ENCODE results near the gene SCG2.

SCG2 gene

DNA sequence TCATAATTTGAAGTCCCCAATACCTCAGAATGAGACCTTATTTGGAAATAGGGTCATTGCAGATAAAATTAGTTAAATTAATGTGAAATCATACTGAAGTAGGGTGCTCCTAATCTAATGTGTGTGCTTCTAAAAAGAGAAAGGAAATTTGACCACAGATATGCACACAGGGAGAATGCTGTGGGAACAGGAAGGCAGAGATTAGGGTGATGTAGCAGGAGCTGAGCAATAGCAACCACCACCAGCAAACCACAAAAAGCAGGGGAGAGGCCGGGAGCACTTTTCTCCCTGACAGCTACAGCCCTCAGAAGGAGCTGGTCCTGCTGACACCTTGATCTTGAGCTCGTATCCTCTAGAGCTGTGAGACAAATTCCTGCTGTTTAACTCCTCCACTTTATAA is 24.6 kb upstream of the SCG2 start:
- no peak overlapping the region for H3K4me3 ChIP-seq (ENCODE audit: low read length)
- no peaks in the 10 kb centered on the region for H3K27me3 ChIP-seq (ENCODE audit: insufficient read depth, low read length)
- peaks cover 10% of the 10 kb centered on the region for H3K4me1 ChIP-seq (ENCODE audit: insufficient read depth, low read length)
- H3K9me3 ChIP-seq (ENCODE audit: low read length) = no peaks in the 10 kb centered on the region
- no peaks in the 10 kb centered on the region for H3K36me3 ChIP-seq (ENCODE audit: insufficient read depth, low read length)
- H2AFZ ChIP-seq (ENCODE audit: low read depth, low read length) = no peak overlapping the region

GRCh38 chr2:223625652-223626051 is 23.5 kb upstream of the SCG2 start:
- no peak overlapping the region for H2AFZ ChIP-seq (ENCODE audit: low read depth, low read length)
- H3K36me3 ChIP-seq (ENCODE audit: insufficient read depth, low read length) = no peaks in the 10 kb centered on the region
- no peaks in the 10 kb centered on the region for H3K9me3 ChIP-seq (ENCODE audit: low read length)
- H3K4me3 ChIP-seq (ENCODE audit: low read length) = no peak overlapping the region
- H3K4me1 ChIP-seq (ENCODE audit: insufficient read depth, low read length) = peaks cover 16% of the 10 kb centered on the region
- H3K27me3 ChIP-seq (ENCODE audit: insufficient read depth, low read length) = no peaks in the 10 kb centered on the region

DNA sequence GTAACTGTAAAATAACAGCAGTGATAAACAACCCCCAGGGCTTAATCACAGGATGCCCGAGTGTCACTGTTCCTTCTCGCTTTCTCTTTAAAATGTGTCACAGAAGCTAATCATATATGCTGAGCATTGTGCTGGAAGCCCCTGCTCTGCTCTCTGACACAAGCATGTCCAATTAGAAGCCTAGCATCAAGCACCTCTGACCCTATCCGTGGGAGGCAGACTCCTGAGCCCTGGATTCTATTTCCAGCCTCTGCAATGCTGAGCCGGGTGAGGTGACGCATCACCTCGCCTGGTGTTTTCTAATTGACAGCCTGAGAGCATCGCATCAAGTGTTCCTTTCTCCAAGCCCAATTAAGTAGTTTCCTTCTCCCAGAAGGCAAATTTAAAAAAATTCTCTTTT is 19.7 kb upstream of the SCG2 start:
- Histone ChIP-seq H3K9me3 (ENCODE audit: low read length) (no peaks in the 10 kb centered on the region), H3K4me1 (ENCODE audit: insufficient read depth, low read length) (peaks cover 31% of the 10 kb centered on the region), H3K4me3 (ENCODE audit: low read length) (no peak overlapping the region), H3K36me3 (ENCODE audit: insufficient read depth, low read length) (no peaks in the 10 kb centered on the region), H3K27me3 (ENCODE audit: insufficient read depth, low read length) (no peaks in the 10 kb centered on the region), H2AFZ (ENCODE audit: low read depth, low read length) (no peak overlapping the region)

DNA sequence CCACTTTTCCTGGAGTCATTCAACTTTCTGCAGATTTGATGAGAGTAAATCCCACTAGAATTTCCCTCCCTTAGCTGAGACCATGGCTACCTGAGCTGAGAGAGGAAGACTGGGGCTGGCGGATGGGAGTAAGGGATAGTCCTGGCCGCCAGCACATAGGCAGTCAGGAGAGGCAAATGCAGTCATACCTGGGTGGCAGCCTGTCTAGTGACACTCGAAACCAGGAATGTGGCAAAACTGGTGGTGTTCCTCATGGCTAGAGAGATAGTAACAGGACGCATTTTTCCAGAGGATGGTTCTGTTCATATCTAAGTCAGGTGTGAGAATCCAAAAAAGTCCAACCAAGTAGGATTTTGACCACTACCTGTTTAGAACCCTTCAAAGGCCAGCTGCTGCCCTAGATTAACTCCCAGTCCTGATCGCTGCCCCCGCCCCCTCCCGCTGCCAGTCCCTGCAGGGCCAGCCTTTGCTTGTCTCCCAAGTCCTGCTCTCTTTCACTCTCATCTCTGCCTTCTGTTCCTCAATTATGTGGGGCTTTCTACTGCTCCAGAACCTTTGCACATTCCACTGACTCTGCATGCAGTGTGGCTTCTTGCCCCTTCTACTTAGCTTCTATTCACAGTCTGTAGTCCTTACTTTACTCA is 17.4 kb upstream of the SCG2 start:
- no peak overlapping the region for H2AFZ ChIP-seq (ENCODE audit: low read depth, low read length)
- H3K27me3 ChIP-seq (ENCODE audit: insufficient read depth, low read length) = no peaks in the 10 kb centered on the region
- no peaks in the 10 kb centered on the region for H3K36me3 ChIP-seq (ENCODE audit: insufficient read depth, low read length)
- no peak overlapping the region for H3K4me3 ChIP-seq (ENCODE audit: low read length)
- no peaks in the 10 kb centered on the region for H3K9me3 ChIP-seq (ENCODE audit: low read length)
- H3K4me1 ChIP-seq (ENCODE audit: insufficient read depth, low read length) = peaks cover 31% of the 10 kb centered on the region

GRCh38 chr2:223618172-223619035 is 16.2 kb upstream of the SCG2 start:
- Histone ChIP-seq H2AFZ (ENCODE audit: low read depth, low read length) (no peak overlapping the region), H3K4me1 (ENCODE audit: insufficient read depth, low read length) (peaks cover 35% of the 10 kb centered on the region), H3K36me3 (ENCODE audit: insufficient read depth, low read length) (no peaks in the 10 kb centered on the region), H3K27me3 (ENCODE audit: insufficient read depth, low read length) (no peaks in the 10 kb centered on the region), H3K9me3 (ENCODE audit: low read length) (no peaks in the 10 kb centered on the region), H3K4me3 (ENCODE audit: low read length) (no peak overlapping the region)

- Histone ChIP-seq H2AFZ (ENCODE audit: low read depth, low read length) (no peak overlapping the region), H3K36me3 (ENCODE audit: insufficient read depth, low read length) (no peaks in the 10 kb centered on the region), H3K4me3 (ENCODE audit: low read length) (no peak overlapping the region), H3K9me3 (ENCODE audit: low read length) (no peaks in the 10 kb centered on the region), H3K4me1 (ENCODE audit: insufficient read depth, low read length) (peaks cover 23% of the 10 kb centered on the region), H3K27me3 (ENCODE audit: insufficient read depth, low read length) (no peaks in the 10 kb centered on the region)
Observed at GRCh38 chr2:223614534-223614933, 12.4 kb upstream of the SCG2 start.

- H2AFZ ChIP-seq (ENCODE audit: low read depth, low read length) = peak overlapping the region; percentile 94
- no peaks in the 10 kb centered on the region for H3K27me3 ChIP-seq (ENCODE audit: insufficient read depth, low read length)
- H3K36me3 ChIP-seq (ENCODE audit: insufficient read depth, low read length) = no peaks in the 10 kb centered on the region
- H3K4me3 ChIP-seq (ENCODE audit: low read length) = peak overlapping the region; percentile 57
- peaks cover 18% of the 10 kb centered on the region for H3K4me1 ChIP-seq (ENCODE audit: insufficient read depth, low read length)
- no peaks in the 10 kb centered on the region for H3K9me3 ChIP-seq (ENCODE audit: low read length)
Observed at GRCh38 chr2:223613017-223613950, 11.1 kb upstream of the SCG2 start.

DNA sequence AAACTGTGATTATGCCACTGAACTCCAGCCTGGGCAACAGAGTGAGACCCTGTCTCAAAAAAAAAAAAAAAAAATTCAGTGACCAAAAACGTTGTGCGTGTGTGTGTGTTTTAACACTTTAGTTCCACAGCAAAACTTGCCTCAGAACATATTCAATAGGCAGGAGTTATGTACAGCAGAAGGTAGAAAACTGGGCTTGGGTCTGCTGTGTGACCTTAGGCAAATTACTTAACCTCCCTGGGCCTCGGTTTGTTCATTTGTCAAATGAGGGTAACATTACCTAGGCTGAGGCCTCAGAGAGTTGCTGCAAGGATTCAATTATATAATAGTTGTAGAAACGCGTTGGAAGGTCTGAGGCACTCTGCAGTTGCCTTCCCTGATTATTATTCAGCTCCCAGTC is 10.3 kb upstream of the SCG2 start:
- Histone ChIP-seq H3K27me3 (ENCODE audit: insufficient read depth, low read length) (no peaks in the 10 kb centered on the region), H3K4me3 (ENCODE audit: low read length) (peak overlapping the region; percentile 57), H3K36me3 (ENCODE audit: insufficient read depth, low read length) (no peaks in the 10 kb centered on the region), H3K9me3 (ENCODE audit: low read length) (no peaks in the 10 kb centered on the region), H3K4me1 (ENCODE audit: insufficient read depth, low read length) (peaks cover 10% of the 10 kb centered on the region), H2AFZ (ENCODE audit: low read depth, low read length) (peak overlapping the region; percentile 94)

DNA sequence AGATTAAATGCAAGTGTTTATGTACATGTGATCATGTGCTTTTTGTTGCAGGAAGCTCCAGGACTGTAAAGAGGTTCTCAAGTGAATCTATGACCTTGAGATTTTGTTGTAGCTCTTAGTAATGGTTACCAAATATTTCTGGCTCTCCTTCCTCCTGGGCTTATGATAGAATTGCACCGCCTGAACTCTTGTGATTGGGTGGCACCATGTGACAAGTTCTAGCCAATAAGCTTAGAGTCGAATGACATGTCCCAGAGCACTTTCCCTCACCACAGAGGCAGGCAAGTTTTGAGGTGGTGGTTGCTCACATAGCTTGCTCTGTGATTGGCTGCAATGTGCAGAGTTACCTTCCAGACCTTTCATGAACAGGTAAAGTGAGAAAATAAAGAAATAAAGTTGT is 8.9 kb upstream of the SCG2 start:
- Histone ChIP-seq H3K9me3 (ENCODE audit: low read length) (no peaks in the 10 kb centered on the region), H3K36me3 (ENCODE audit: insufficient read depth, low read length) (no peaks in the 10 kb centered on the region), H3K4me1 (ENCODE audit: insufficient read depth, low read length) (peaks cover 8% of the 10 kb centered on the region), H2AFZ (ENCODE audit: low read depth, low read length) (no peak overlapping the region), H3K4me3 (ENCODE audit: low read length) (no peak overlapping the region), H3K27me3 (ENCODE audit: insufficient read depth, low read length) (no peaks in the 10 kb centered on the region)

- no peak overlapping the region for H3K4me3 ChIP-seq (ENCODE audit: low read length)
- no peaks in the 10 kb centered on the region for H3K27me3 ChIP-seq (ENCODE audit: insufficient read depth, low read length)
- no peaks in the 10 kb centered on the region for H3K36me3 ChIP-seq (ENCODE audit: insufficient read depth, low read length)
- H2AFZ ChIP-seq (ENCODE audit: low read depth, low read length) = no peak overlapping the region
- no peaks in the 10 kb centered on the region for H3K9me3 ChIP-seq (ENCODE audit: low read length)
- peaks cover 2% of the 10 kb centered on the region for H3K4me1 ChIP-seq (ENCODE audit: insufficient read depth, low read length)
Observed at GRCh38 chr2:223607476-223607875, 5.3 kb upstream of the SCG2 start.

- Histone ChIP-seq H3K9me3 (ENCODE audit: low read length) (no peaks in the 10 kb centered on the region), H3K4me3 (ENCODE audit: low read length) (no peak overlapping the region), H3K36me3 (ENCODE audit: insufficient read depth, low read length) (no peaks in the 10 kb centered on the region), H2AFZ (ENCODE audit: low read depth, low read length) (no peak overlapping the region), H3K4me1 (ENCODE audit: insufficient read depth, low read length) (peaks cover 5% of the 10 kb centered on the region), H3K27me3 (ENCODE audit: insufficient read depth, low read length) (no peaks in the 10 kb centered on the region)
Observed at GRCh38 chr2:223606946-223607345, 4.8 kb upstream of the SCG2 start.

GRCh38 chr2:223604231-223604630 is 2.1 kb upstream of the SCG2 start:
- H2AFZ ChIP-seq (ENCODE audit: low read depth, low read length) = no peak overlapping the region
- no peaks in the 10 kb centered on the region for H3K36me3 ChIP-seq (ENCODE audit: insufficient read depth, low read length)
- H3K4me3 ChIP-seq (ENCODE audit: low read length) = no peak overlapping the region
- peaks cover 7% of the 10 kb centered on the region for H3K4me1 ChIP-seq (ENCODE audit: insufficient read depth, low read length)
- H3K27me3 ChIP-seq (ENCODE audit: insufficient read depth, low read length) = no peaks in the 10 kb centered on the region
- no peaks in the 10 kb centered on the region for H3K9me3 ChIP-seq (ENCODE audit: low read length)

GRCh38 chr2:223602972-223603371 is 811 bp upstream of the SCG2 start:
- Histone ChIP-seq H3K4me3 (ENCODE audit: low read length) (no peak overlapping the region), H3K9me3 (ENCODE audit: low read length) (no peaks in the 10 kb centered on the region), H3K4me1 (ENCODE audit: insufficient read depth, low read length) (peaks cover 7% of the 10 kb centered on the region), H2AFZ (ENCODE audit: low read depth, low read length) (no peak overlapping the region), H3K27me3 (ENCODE audit: insufficient read depth, low read length) (no peaks in the 10 kb centered on the region), H3K36me3 (ENCODE audit: insufficient read depth, low read length) (no peaks in the 10 kb centered on the region)

Data from neuron (in vitro differentiated cells).